ENCODE measurements around the gene MT1X.

- no peak for TF ChIP-seq CTCF (IDR thresholded peaks at IDR 0.05)
- TF ChIP-seq POLR2A (IDR thresholded peaks at IDR 0.05): no peak
Measured at GRCh38 chr16:56649820-56650219, 32.5 kb upstream of the MT1X start.

Measured in thyroid gland (tissue), 4 donors.